Measurements from ENCODE around the gene G2E3.
"Not testable (repeated sequence)": the region's sequence is repeated elsewhere in the genome, so short reads cannot be mapped to it uniquely, and the experiment has no call there.

Gene G2E3
- 27.0 to 49.4 (median 39.1) reads per million in 4 donors for total RNA-seq

GRCh38 chr14:30558675-30559555, at the start of gene G2E3:
Gene G2E3, plus strand, starts transcription at chr14:30559158. Its CDS starts 21,922 bp downstream, at chr14:30581080.
- DNase-seq, result peak; percentile 65 to 92 (median 79)

- DNase-seq, result no peak
Measured at GRCh38 chr14:30517737-30518136, 41.2 kb upstream of the G2E3 start.

DNA sequence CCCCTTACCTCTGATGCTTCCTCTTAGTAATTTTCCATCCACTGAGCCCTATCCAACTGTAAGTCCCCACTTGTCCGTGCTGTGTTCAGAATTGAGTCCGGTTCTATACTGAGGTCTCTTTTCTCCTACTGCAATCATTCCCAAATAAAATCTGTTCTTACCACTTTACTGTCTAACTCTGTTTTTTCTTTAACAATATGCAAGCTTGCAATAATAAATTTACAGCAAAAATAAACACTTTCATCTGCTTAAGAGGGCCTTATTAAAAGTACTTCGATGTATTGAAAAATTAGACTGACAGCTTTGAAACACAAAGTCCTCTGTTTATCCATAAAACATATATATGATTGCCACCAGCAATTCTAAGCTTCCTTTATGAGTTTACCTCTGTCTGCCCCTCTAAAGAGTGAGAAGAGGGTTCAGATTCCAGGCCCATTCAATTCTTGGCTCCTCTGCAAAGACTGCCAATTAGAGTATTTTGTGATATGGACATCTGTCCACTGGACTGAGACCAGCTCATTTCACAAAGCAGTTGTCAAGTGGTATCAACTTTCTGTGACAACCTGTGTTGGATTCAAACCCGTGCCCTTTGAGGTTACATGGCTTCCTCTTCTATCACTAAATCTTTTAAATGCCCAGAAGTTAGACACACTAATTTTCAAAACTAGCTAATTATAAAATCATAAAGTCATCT, 39.9 kb upstream of the G2E3 start:
- DNase-seq, result no peak

GRCh38 chr14:30519961-30520360, 39.0 kb upstream of the G2E3 start:
- DNase-seq, result no peak

- DNase-seq, result no peak
Measured at GRCh38 chr14:30520536-30520935, 38.4 kb upstream of the G2E3 start.

GRCh38 chr14:30521899-30522736, 36.8 kb upstream of the G2E3 start:
- peak in 1 of 5 donors; percentile 27 for DNase-seq

GRCh38 chr14:30525833-30526232, 33.1 kb upstream of the G2E3 start:
- DNase-seq, result no peak

DNA sequence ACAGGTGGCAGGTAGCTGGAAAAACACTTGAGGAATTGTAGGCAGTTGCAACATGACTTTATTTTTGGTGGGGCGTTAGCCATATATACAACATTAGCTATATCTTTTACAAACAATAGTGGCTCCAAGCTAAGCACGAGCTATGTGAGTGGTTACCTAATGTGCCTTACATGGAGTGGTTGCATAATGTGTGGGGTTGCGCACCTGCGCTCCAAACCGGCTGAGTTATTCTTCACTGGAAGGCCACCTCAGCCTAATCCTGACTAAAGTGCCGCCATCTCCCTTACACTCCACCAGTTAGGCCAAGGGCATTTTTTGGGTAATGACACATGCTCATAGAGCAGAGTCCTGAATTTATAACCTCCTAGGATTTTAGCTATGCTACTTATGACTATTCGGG, 31.8 kb upstream of the G2E3 start:
- no peak for DNase-seq

DNA sequence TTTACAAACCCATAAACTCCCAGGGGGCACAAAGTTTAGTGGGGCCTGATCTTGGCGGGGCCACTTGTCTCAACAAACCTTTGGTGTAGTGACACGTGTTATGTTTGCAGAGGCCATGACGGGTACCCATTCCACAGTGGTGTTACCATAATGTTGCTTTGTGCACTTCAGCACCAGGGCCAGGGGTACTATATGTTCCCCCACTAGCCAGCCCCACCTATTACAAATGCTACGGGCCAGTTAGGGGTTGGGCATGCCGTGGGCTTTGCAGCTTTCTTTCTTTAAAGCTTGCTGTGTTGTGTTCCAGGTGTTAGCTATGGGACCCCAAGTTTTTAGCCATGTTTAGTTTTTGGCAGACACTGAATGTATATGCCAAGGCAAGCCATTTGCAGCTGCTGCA, 30.8 kb upstream of the G2E3 start:
- DNase-seq, result no peak

DNA sequence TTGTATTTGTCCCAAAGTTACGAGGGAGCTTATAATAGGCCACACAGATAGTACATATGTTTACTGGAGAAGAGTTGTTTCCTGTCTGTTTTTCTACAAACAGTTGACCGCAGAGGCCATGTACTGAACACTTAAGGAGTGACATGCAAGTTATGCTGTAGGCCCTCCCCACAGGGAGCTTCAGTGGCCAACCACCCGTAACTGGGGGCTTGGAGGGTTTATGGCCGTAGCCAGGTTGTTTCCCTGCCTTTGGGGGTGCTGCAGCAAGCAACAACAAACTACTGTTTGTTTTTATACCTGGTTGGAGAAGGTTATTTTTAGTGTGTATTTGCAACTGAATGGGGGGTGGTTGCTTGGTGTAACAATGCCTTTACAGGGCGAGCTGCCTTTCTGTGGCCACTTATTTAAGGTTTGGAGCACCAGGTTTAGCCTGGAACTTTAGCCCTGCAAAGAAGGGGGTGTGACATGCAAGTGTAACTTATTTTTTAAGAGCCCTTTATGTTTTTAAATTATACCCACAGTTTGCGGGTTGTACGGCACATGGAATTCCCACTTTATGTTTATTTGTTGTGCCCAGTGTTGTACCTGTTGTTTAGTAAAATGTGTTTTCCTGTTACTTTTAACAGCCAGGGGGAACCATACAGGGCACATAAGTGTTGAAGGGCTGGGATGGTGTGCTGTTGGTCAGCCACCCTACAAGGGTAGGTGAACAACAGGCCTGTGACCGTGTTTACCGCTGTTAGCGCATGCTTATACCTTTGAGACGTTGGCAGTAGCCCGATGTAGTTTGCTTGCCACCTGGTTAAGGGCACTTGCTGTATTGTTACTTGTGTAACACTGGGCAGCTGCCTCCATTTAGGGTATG, 29.9 kb upstream of the G2E3 start:
- no peak for DNase-seq

GRCh38 chr14:30532264-30532663, 26.7 kb upstream of the G2E3 start:
- no peak for DNase-seq

DNA sequence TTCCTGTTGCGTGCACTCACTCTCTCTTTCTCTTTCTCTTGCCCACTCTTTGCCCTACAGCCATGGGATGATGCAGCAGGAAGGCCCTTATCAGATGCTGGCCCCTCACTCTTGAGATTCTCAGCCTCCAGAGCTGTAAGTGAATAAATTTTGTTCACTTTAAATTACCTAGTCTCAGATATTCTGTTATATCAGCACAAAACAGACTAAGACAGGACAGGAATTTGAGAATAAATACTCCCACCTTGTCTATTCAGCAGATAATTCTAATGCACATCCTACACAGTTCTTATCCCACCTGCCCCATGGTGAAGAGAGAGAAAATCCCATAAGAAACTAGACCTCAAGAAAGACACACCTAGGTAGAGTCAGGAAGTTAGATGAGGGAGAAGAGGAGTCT, 25.8 kb upstream of the G2E3 start:
- DNase-seq, result no peak

DNA sequence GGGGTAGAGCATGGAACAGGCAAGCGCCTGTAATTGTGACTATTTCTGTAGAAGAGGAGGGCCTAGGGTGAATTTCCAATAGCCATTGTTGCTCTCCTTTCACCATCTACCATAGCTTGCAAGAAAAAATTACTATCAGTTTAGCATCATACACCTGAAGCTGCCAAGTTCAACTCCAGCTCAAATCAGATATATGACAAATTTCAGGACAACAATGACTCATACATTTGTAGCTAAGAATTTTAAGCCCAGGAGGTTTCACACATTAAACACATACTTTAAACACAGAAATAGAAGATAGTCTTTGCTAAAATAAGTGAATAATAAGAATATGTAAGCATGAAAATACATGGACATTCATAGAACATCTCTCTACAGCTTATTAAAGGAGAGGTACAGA, 17.6 kb upstream of the G2E3 start:
- DNase-seq, result no peak

DNA sequence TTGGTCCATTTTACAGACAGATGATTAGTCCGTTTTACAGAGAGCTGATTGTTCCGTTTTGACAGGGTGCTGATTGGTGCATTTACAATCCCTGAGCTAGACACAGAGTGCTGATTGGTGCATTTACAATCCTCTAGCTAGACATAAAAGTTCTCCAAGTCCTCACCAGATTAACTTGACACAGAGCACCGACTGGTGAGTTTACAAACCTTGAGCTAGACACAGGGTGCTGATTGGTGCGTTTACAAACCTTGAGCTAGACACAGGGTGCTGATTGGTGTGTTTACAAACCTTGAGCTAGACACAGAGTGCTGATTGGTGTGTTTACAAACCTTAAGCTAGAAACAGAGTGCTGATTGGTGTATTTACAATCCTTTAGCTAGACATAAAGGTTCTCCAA, 12.2 kb upstream of the G2E3 start:
- DNase-seq, result not testable (repeated sequence)

GRCh38 chr14:30547388-30548048, 11.4 kb upstream of the G2E3 start:
- no peak for DNase-seq

GRCh38 chr14:30550335-30550734, 8.6 kb upstream of the G2E3 start:
- no peak for DNase-seq

GRCh38 chr14:30551460-30551859, 7.5 kb upstream of the G2E3 start:
- no peak for DNase-seq

- DNase-seq, result no peak
Measured at GRCh38 chr14:30553311-30553989, 5.5 kb upstream of the G2E3 start.

DNA sequence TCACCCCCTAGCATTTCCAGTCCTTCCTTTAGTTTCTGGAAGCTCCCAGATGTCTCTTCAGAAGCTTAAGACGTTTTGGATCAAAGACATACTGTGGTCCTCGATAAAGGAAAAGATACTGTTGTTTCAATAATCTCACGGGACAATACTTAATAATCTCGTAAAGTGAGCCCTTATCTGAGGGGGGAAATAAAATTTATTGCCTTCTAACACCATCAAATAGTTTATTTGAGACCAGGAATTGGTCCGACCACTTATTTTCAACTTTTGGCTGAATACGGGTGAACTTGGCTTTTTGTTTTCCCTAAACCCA, 640 bp upstream of the G2E3 start:
- no peak for DNase-seq

DNA sequence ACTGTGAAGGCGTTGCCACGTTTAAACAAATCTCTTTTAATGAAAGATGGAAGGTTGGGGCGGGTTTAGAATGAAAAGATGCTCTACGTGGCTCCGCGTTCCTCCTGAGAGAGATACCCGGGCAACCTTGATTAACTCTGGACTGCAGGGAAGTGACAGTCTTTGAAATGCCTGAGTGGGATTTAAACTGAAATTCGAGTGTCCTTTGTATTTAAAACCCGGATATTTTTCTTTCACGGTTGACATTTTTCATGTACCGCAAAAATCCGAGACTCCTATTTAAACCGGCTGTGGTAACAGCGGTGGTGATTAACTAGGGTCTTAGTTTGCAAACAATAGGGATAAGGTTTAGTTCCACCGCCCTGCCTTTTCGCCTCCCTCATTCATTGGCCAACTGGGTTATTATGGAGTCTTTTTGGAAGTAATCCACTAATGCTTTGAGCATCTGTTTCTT, 707 bp downstream of the G2E3 start:
- peak in 1 of 5 donors; percentile 17 for DNase-seq

DNA sequence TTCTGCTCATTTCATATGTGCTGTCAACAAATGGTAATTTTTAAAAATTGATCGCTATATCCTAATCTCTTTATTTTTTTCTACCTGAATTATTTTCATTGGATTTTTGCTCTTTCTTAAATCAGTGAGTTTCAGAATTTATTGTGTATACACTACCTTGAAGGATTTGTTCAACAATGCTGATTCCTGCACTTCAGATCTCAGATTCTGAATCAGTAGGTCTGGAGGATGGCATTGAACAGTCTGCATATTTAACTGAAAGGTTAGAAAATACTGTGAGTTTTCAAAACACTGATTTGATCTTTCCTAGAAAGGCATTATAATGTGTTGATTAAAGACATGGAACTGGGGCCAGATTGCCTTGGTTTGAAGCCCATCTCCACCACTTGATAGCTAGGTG, 1.6 kb downstream of the G2E3 start:
- DNase-seq, result no peak

Data from T-helper 1 cell (primary cell).